ENCODE measurements around the gene CD244. TPM values are rescaled to one million over a fixed set of nuclear protein-coding genes. Genes with fewer than 3 reads are reported as not detected.
"Not testable (repeated sequence)": the region's sequence is repeated elsewhere in the genome, so short reads cannot be mapped to it uniquely, and the experiment has no call there.

The CD244 gene
- total and polyA plus RNA-seq, 5 experiments from 2014 or later = 0.62 to 82.2 (median 11.7) TPM

GRCh38 chr1:160888926-160889325, 26.2 kb upstream of the CD244 start:
- peaks cover 0 to 5% (median 4%) of the 10 kb centered on the region in 3 donors for H3K36me3 Mint-ChIP-seq
- no peak overlapping the region for H3K27ac Mint-ChIP-seq
- peaks cover 0 to 8% (median 4%) of the 10 kb centered on the region in 9 donors for H3K9me3 Mint-ChIP-seq
- POLR2A ChIA-PET = interaction anchor here (0.7 kb wide), 1 partner anchor 278 kb away, joined by 3 read pairs; no protein-coding TSS in a partner anchor
- H3K4me3 Mint-ChIP-seq = no peak overlapping the region
- no peak for DNase-seq
- H3K4me1 Mint-ChIP-seq = peaks cover 0 to 5% (median 4%) of the 10 kb centered on the region in 4 donors
- ATAC-seq = no peak
- H3K27me3 Mint-ChIP-seq = peaks cover 0 to 5% (median 3%) of the 10 kb centered on the region in 5 donors

GRCh38 chr1:160887071-160887470, 24.4 kb upstream of the CD244 start:
- POLR2A ChIA-PET = interaction anchor here (1.9 kb wide), 1 partner anchor 10 kb away, joined by 5 read pairs; no protein-coding TSS in a partner anchor
- peaks cover 0 to 5% (median 4%) of the 10 kb centered on the region in 4 donors for H3K4me1 Mint-ChIP-seq
- H3K36me3 Mint-ChIP-seq = no peaks in the 10 kb centered on the region
- no peak overlapping the region for H3K4me3 Mint-ChIP-seq
- H3K9me3 Mint-ChIP-seq = peaks cover 0 to 2% (median 0%) of the 10 kb centered on the region in 9 donors
- H3K27me3 Mint-ChIP-seq = peaks cover 0 to 5% (median 3%) of the 10 kb centered on the region in 5 donors
- DNase-seq (no peak), ATAC-seq (no peak)
- H3K27ac Mint-ChIP-seq = no peak overlapping the region

- Mint-ChIP-seq H3K27me3 (peaks cover 0 to 4% (median 2%) of the 10 kb centered on the region in 5 donors), H3K4me3 (no peak within 1 kb of the TSS), H3K27ac (peak within 1 kb of the TSS in 1 of 10 donors; percentile 19), H3K9me3 (no peaks in the 10 kb centered on the region), H3K36me3 (no peaks in the 10 kb centered on the region), H3K4me1 (peaks cover 0 to 10% (median 4%) of the 10 kb centered on the region in 4 donors)
- POLR2A ChIA-PET = interaction anchor here (1.9 kb wide), 1 partner anchor 8 kb away, joined by 5 read pairs; no protein-coding TSS in a partner anchor
- peak in 1 of 10 donors; percentile 8 for DNase-seq
- no peak for ATAC-seq
These were observed 22.4 kb upstream of the CD244 start, which contains the start of gene ITLN1 for GRCh38 chr1:160885042-160885441. TSS of gene ITLN1 (minus strand) at chr1:160885180. CDS start at chr1:160884877, 303 bp downstream.

GRCh38 chr1:160884579-160884978, 21.9 kb upstream of the CD244 start:
- Mint-ChIP-seq H3K4me1 (peaks cover 2 to 11% (median 4%) of the 10 kb centered on the region in 4 donors), H3K36me3 (no peaks in the 10 kb centered on the region), H3K9me3 (no peaks in the 10 kb centered on the region), H3K27ac (peak overlapping the region in 1 of 10 donors; percentile 19), H3K27me3 (peaks cover 0 to 4% (median 2%) of the 10 kb centered on the region in 5 donors), H3K4me3 (no peak overlapping the region)
- DNase-seq = peak in 1 of 10 donors; percentile 37
- peak in 1 of 2 donors; percentile 35 for ATAC-seq
- POLR2A ChIA-PET = no interaction called here

GRCh38 chr1:160883581-160884513, 21.2 kb upstream of the CD244 start:
- Mint-ChIP-seq H3K27ac (peak overlapping the region in 1 of 10 donors; percentile 48), H3K36me3 (no peaks in the 10 kb centered on the region), H3K27me3 (peaks cover 0 to 3% (median 2%) of the 10 kb centered on the region in 5 donors), H3K4me1 (peaks cover 5 to 16% (median 10%) of the 10 kb centered on the region in 4 donors), H3K4me3 (no peak overlapping the region), H3K9me3 (no peaks in the 10 kb centered on the region)
- POLR2A ChIA-PET = no interaction called here
- ATAC-seq (no peak), DNase-seq (no peak)

GRCh38 chr1:160882582-160882981, 19.9 kb upstream of the CD244 start:
- ATAC-seq (no peak), DNase-seq (no peak)
- H3K4me1 Mint-ChIP-seq = peaks cover 5 to 20% (median 14%) of the 10 kb centered on the region in 4 donors
- no peak overlapping the region for H3K4me3 Mint-ChIP-seq
- no peaks in the 10 kb centered on the region for H3K9me3 Mint-ChIP-seq
- no peaks in the 10 kb centered on the region for H3K36me3 Mint-ChIP-seq
- POLR2A ChIA-PET = no interaction called here
- H3K27me3 Mint-ChIP-seq = peaks cover 0 to 3% (median 2%) of the 10 kb centered on the region in 5 donors
- peak overlapping the region in 1 of 10 donors; percentile 25 for H3K27ac Mint-ChIP-seq

GRCh38 chr1:160881264-160881663, 18.6 kb upstream of the CD244 start:
- H3K36me3 Mint-ChIP-seq, H3K27me3 Mint-ChIP-seq, H3K27ac Mint-ChIP-seq, H3K4me3 Mint-ChIP-seq, POLR2A ChIA-PET, DNase-seq, H3K9me3 Mint-ChIP-seq, ATAC-seq: not testable (repeated sequence)
- peaks cover 13 to 33% (median 26%) of the 10 kb centered on the region in 4 donors for H3K4me1 Mint-ChIP-seq

- Mint-ChIP-seq H3K36me3 (no peaks in the 10 kb centered on the region), H3K9me3 (no peaks in the 10 kb centered on the region), H3K4me1 (peaks cover 14 to 42% (median 32%) of the 10 kb centered on the region in 4 donors), H3K4me3 (no peak overlapping the region), H3K27me3 (no peaks in the 10 kb centered on the region), H3K27ac (no peak overlapping the region)
- ATAC-seq = no peak
- POLR2A ChIA-PET = interaction anchor here (0.7 to 1.6 kb wide), 2 partner anchors 80 to 82 kb away, joined by 4 to 5 read pairs; no protein-coding TSS in a partner anchor
- no peak for DNase-seq
These were observed 17.5 kb upstream of the CD244 start for GRCh38 chr1:160880216-160880615.

GRCh38 chr1:160879056-160879455, 16.4 kb upstream of the CD244 start:
- H3K27me3 Mint-ChIP-seq = no peaks in the 10 kb centered on the region
- no peaks in the 10 kb centered on the region for H3K9me3 Mint-ChIP-seq
- ATAC-seq (no peak), DNase-seq (no peak)
- POLR2A ChIA-PET = interaction anchor here (0.6 to 1.6 kb wide), 2 partner anchors 26 to 81 kb away, joined by 5 to 6 read pairs; no protein-coding TSS in a partner anchor
- H3K27ac Mint-ChIP-seq = peak overlapping the region in 3 of 10 donors; percentile 41 to 60 (median 46)
- H3K36me3 Mint-ChIP-seq = no peaks in the 10 kb centered on the region
- peak overlapping the region in 3 of 10 donors; percentile 4 to 46 (median 33) for H3K4me3 Mint-ChIP-seq
- peaks cover 16 to 42% (median 32%) of the 10 kb centered on the region in 4 donors for H3K4me1 Mint-ChIP-seq

- no peaks in the 10 kb centered on the region for H3K27me3 Mint-ChIP-seq
- peak in 5 of 10 donors; percentile 10 to 70 (median 53) for DNase-seq
- ATAC-seq = peak; percentile 90 to 94
- no peaks in the 10 kb centered on the region for H3K9me3 Mint-ChIP-seq
- H3K27ac Mint-ChIP-seq = peak overlapping the region in 3 of 10 donors; percentile 0 to 19 (median 5)
- H3K4me3 Mint-ChIP-seq = peak overlapping the region in 4 of 10 donors; percentile 7 to 29 (median 10)
- POLR2A ChIA-PET = interaction anchor here (0.7 to 2.4 kb wide), 3 partner anchors 9 to 200 kb away, joined by 3 to 13 read pairs (median 5); no protein-coding TSS in a partner anchor
- H3K4me1 Mint-ChIP-seq = peaks cover 16 to 42% (median 32%) of the 10 kb centered on the region in 4 donors
- no peaks in the 10 kb centered on the region for H3K36me3 Mint-ChIP-seq
These were observed 14.5 kb upstream of the CD244 start for GRCh38 chr1:160877221-160877620.

- Mint-ChIP-seq H3K4me3 (no peak overlapping the region), H3K27me3 (no peaks in the 10 kb centered on the region), H3K36me3 (no peaks in the 10 kb centered on the region), H3K27ac (no peak overlapping the region), H3K4me1 (peaks cover 16 to 40% (median 32%) of the 10 kb centered on the region in 4 donors), H3K9me3 (no peaks in the 10 kb centered on the region)
- no peak for ATAC-seq
- POLR2A ChIA-PET = interaction anchor here (1.6 to 2.4 kb wide), 2 partner anchors 10 to 39 kb away, joined by 5 to 13 read pairs; no protein-coding TSS in a partner anchor
- DNase-seq = no peak
These were observed 13.6 kb upstream of the CD244 start for GRCh38 chr1:160876311-160876710.

GRCh38 chr1:160875591-160875990, 12.9 kb upstream of the CD244 start:
- Mint-ChIP-seq H3K4me1 (peaks cover 16 to 40% (median 32%) of the 10 kb centered on the region in 4 donors), H3K27ac (peak overlapping the region in 2 of 10 donors; percentile 15 to 64)
- H3K27me3 Mint-ChIP-seq, ATAC-seq, H3K4me3 Mint-ChIP-seq, DNase-seq, H3K9me3 Mint-ChIP-seq, POLR2A ChIA-PET, H3K36me3 Mint-ChIP-seq: not testable (repeated sequence)
